OCI-LY7 (cell line): ENCODE data around the gene MARCHF11. TPM values are rescaled to one million over a fixed set of nuclear protein-coding genes. Genes with fewer than 3 reads are reported as not detected.

Experiments
- BruUV-seq: library from RNA; stranded (reverse); fragments of 400-500 nt; replicated peaks from 2 replicates; lab custom pipeline; 2021; lab: Mats Ljungman, UMichigan
- CTCF ChIA-PET: fragments of 300-600 bp; sonication (Branson Sonifier 250); formaldehyde crosslinking; loops from one replicate; lab custom pipeline; 2022; ENCODE audit warnings: antibody characterized with exemption; ENCODE audit not compliant: unreplicated experiment; lab: Charles Lee
- POLR2A ChIA-PET: fragments of 300-600 bp; sonication (Branson Sonifier 250); formaldehyde crosslinking; loops from one replicate; lab custom pipeline; 2022; ENCODE audit warnings: antibody characterized with exemption; lab: Charles Lee
- DNase-seq: peaks from one replicate; pipeline ENCODE4 v3.0.0-alpha.2; 2015; ENCODE audit warnings: low spot score
- H2AFZ ChIP-seq: fragments of 200-600 bp; sonication (generic), shearing (Covaris generic); 2 replicates; pipeline ENCODE4 v1.6.1; 2014; ENCODE audit warnings: mild to moderate bottlenecking, antibody characterized with exemption, low read length, moderate library complexity
- H3K27ac ChIP-seq: fragments of 200-600 bp; sonication (generic); 2 replicates; pipeline ENCODE4 v1.5.1; 2014; ENCODE audit warnings: mixed run types, low read depth, mild to moderate bottlenecking, moderate library complexity, low read length, inconsistent platforms; ENCODE audit not compliant: poor library complexity, severe bottlenecking
- H3K36me3 ChIP-seq: fragments of 200-600 bp; sonication (generic); 2 replicates; pipeline ENCODE4 v1.6.1; 2014; ENCODE audit warnings: mild to moderate bottlenecking, antibody characterized with exemption, low read length, moderate library complexity, mixed read lengths; ENCODE audit not compliant: insufficient read depth
- H3K4me1 ChIP-seq: fragments of 200-600 bp; sonication (generic); 2 replicates; pipeline ENCODE4 v1.5.1; 2014; ENCODE audit warnings: mild to moderate bottlenecking, low read length; ENCODE audit not compliant: insufficient read depth, poor library complexity, severe bottlenecking
- H3K4me2 ChIP-seq: fragments of 200-600 bp; sonication (generic); 2 replicates; pipeline ENCODE4 v1.6.1; 2014; ENCODE audit warnings: mild to moderate bottlenecking, low read length
- H3K4me3 ChIP-seq: fragments of 200-600 bp; sonication (generic); 2 replicates; pipeline ENCODE4 v1.5.1; 2014; ENCODE audit warnings: mild to moderate bottlenecking, low read depth, low read length; ENCODE audit not compliant: poor library complexity, severe bottlenecking
- H3K79me2 ChIP-seq: fragments of 200-600 bp; sonication (generic); 2 replicates; pipeline ENCODE4 v1.6.1; 2016; ENCODE audit warnings: low read depth, mild to moderate bottlenecking, low read length, moderate library complexity, mixed read lengths; ENCODE audit not compliant: insufficient read depth
- H3K9me2 ChIP-seq: fragments of 200-600 bp; sonication (generic); 2 replicates; pipeline ENCODE4 v1.6.1; 2016; ENCODE audit warnings: mild to moderate bottlenecking, low read length, mixed read lengths; ENCODE audit not compliant: insufficient read depth
- H3K9me3 ChIP-seq: fragments of 200-600 bp; sonication (generic); 2 replicates; pipeline ENCODE4 v1.6.1; 2014; ENCODE audit warnings: mild to moderate bottlenecking, mixed run types, low read length, mixed read lengths
- H4K20me1 ChIP-seq: fragments of 200-600 bp; sonication (generic); 2 replicates; pipeline ENCODE4 v1.6.1; 2014; ENCODE audit warnings: mild to moderate bottlenecking, antibody characterized with exemption, low read length, moderate library complexity, mixed read lengths; ENCODE audit not compliant: insufficient read depth
- EZH2phosphoT487 ChIP-seq: fragments of 200-600 bp; sonication (generic); IDR thresholded peaks from 2 replicates; pipeline ENCODE4 v1.6.1; 2018; ENCODE audit warnings: low read depth, borderline replicate concordance, mild to moderate bottlenecking, mixed run types, antibody characterized with exemption, low read length, moderate library complexity, mixed read lengths
- intact Hi-C: fragments of 100-400 bp; cut with micrococcal nuclease; formaldehyde crosslinking; loops from one replicate; pipeline ENCODE4 v1.10.0; 2022; ENCODE audit not compliant: unreplicated experiment
- total RNA-seq, 2 experiments: library from RNA; depleted of rRNA in 1 of 2; stranded (reverse); fragments of >200 nt in 1 of 2; shearing (Covaris generic) in 1 of 2; gene quantifications; 2 replicates each; pipeline ENCODE4 v1.2.3, GENCODE V29; 2014 to 2022
- TF ChIP-seq, protein P1 (sequence below): fragments of 200-600 bp; sonication (generic); conservative IDR thresholded peaks from 2 replicates; pipeline ENCODE4 v1.5.1; 2014; ENCODE audit warnings: mild to moderate bottlenecking, antibody characterized with exemption, low read length, moderate library complexity, mixed read lengths

Gene MARCHF11
- total RNA-seq, 2 experiments from 2014 or later: not detected

DNA sequence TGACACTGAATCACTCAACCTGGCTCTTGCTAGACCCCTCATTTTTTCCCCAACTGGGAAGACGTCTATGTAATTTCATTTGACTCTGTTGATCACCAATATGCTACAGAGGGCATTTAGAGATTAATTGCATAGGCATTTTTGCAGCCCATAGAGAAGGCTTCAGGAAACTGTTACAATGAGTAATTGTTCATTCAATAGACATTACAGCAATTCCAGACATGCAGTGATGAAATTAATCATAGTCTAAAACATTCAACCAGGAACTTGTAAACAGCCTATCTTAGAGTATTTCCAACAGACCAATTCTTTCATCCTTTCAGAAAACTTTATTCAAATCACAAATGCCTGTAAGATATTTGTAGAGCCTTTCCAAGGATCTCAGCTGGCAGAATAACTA is 122.3 kb downstream of the MARCHF11 start:
- H3K9me2 ChIP-seq: no peaks in the 10 kb centered on the region
- ChIA-PET POLR2A (no interaction called here), CTCF (no interaction called here)

DNA sequence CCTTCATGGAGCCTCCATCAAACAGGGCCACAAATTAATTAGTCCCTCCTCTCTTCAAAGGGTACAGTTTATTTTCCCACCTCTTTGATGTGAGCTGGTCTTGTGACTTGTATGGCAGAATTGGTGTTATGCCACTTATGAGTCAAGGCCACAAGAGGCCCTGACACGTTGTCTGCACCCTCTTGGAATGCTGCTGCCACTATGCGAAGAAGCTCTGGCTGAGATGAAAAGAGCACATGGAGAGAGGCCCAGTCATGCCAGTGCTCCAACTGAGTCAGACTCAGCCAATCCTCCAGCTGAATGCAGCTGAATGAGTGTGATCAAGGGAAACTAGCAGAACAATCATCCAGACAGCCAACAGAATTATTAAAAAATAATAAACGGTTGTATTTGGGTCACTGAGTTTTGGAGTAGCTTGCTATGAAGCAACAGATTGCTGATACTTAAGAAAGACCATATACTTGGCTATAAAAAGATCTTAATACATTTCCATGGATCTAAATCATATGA is 128.3 kb downstream of the MARCHF11 start:
- TF ChIP-seq EZH2phosphoT487: no peak
- TF ChIP-seq, protein P1, sequence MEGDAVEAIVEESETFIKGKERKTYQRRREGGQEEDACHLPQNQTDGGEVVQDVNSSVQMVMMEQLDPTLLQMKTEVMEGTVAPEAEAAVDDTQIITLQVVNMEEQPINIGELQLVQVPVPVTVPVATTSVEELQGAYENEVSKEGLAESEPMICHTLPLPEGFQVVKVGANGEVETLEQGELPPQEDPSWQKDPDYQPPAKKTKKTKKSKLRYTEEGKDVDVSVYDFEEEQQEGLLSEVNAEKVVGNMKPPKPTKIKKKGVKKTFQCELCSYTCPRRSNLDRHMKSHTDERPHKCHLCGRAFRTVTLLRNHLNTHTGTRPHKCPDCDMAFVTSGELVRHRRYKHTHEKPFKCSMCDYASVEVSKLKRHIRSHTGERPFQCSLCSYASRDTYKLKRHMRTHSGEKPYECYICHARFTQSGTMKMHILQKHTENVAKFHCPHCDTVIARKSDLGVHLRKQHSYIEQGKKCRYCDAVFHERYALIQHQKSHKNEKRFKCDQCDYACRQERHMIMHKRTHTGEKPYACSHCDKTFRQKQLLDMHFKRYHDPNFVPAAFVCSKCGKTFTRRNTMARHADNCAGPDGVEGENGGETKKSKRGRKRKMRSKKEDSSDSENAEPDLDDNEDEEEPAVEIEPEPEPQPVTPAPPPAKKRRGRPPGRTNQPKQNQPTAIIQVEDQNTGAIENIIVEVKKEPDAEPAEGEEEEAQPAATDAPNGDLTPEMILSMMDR: no peak
- Histone ChIP-seq H3K9me2 (no peaks in the 10 kb centered on the region), H3K27ac (no peak overlapping the region), H2AFZ (no peak overlapping the region), H3K9me3 (no peaks in the 10 kb centered on the region), H3K36me3 (no peaks in the 10 kb centered on the region), H3K4me1 (no peaks in the 10 kb centered on the region), H3K4me2 (no peak overlapping the region), H4K20me1 (no peaks in the 10 kb centered on the region), H3K79me2 (no peaks in the 10 kb centered on the region), H3K4me3 (no peak overlapping the region)
- intact Hi-C loops: no loop called here
- ChIA-PET POLR2A (no interaction called here), CTCF (no interaction called here)
- BruUV-seq: no TSS peak
- DNase-seq: no peak

More for the DNA sequence above, 122.3 kb downstream of the MARCHF11 start:
- BruUV-seq: no TSS peak
- Histone ChIP-seq H3K36me3 (no peaks in the 10 kb centered on the region), H3K4me3 (no peak overlapping the region), H3K4me2 (no peak overlapping the region), H3K9me3 (no peaks in the 10 kb centered on the region), H3K4me1 (no peaks in the 10 kb centered on the region), H3K27ac (no peak overlapping the region), H3K79me2 (no peaks in the 10 kb centered on the region), H4K20me1 (no peaks in the 10 kb centered on the region), H2AFZ (no peak overlapping the region)
- intact Hi-C loops: no loop called here
- no peak for DNase-seq
- TF ChIP-seq, protein P1: no peak
- no peak for TF ChIP-seq EZH2phosphoT487

DNA sequence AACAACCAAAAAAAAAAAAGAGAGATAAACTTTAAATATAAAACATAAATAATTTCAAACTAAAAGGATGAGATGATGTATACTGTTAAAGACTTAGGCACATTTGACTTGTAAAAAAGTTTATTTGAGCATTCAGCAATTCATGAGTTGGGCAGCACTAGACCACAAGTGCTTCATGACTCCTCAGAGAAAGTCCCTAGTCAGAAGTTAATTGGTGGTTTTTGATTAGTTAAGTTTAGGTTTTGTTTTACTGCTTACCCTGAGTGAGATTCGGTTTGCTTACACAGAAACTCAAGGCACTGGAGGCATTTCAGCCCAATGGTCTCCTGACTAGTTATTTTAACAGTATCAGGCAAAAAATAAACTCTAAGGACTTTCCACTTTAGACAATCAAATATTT is 129.2 kb downstream of the MARCHF11 start:
- POLR2A ChIA-PET: no interaction called here
- no peak overlapping the region for H2AFZ ChIP-seq
- TF ChIP-seq, protein P1: no peak
- no peak for TF ChIP-seq EZH2phosphoT487

More for the DNA sequence above, 129.2 kb downstream of the MARCHF11 start:
- no peaks in the 10 kb centered on the region for H3K4me1 ChIP-seq
- no peak overlapping the region for H3K27ac ChIP-seq
- no peaks in the 10 kb centered on the region for H3K79me2 ChIP-seq
- intact Hi-C loops: no loop called here
- BruUV-seq: no TSS peak
- CTCF ChIA-PET: no interaction called here
- H3K36me3 ChIP-seq: no peaks in the 10 kb centered on the region
- no peak overlapping the region for H3K4me3 ChIP-seq
- no peak overlapping the region for H3K4me2 ChIP-seq
- no peaks in the 10 kb centered on the region for H3K9me3 ChIP-seq
- DNase-seq: no peak
- H4K20me1 ChIP-seq: no peaks in the 10 kb centered on the region
- no peaks in the 10 kb centered on the region for H3K9me2 ChIP-seq
